ENCODE results near the gene CORO1C. TPM values are rescaled to one million over a fixed set of nuclear protein-coding genes. Genes with fewer than 3 reads are reported as not detected.

The CORO1C gene
- total and polyA plus RNA-seq, 9 of the 15 experiments (the other 6 are each of a cell fraction or from before 2014, with no cell fraction given): 55.2 to 280 (median 150) TPM

GRCh38 chr12:108691998-108692808 is 39.1 kb downstream of the CORO1C start (continued):
- TF ChIP-seq ARID3A (IDR thresholded peaks at IDR 0.05; ENCODE audit: borderline replicate concordance, low read depth, low read length) (no peak), MYC (IDR thresholded peaks at IDR 0.05; ENCODE audit: low read depth, low read length) (no peak), MYC (CRISPR knock-in tag; IDR thresholded peaks at IDR 0.05; ENCODE audit: borderline replicate concordance, low read depth) (no peak), MED1 (CRISPR knock-in tag; IDR thresholded peaks at IDR 0.05; ENCODE audit: borderline replicate concordance) (no peak), ZNF274 (IDR thresholded peaks at IDR 0.05; ENCODE audit: borderline replicate concordance, low read depth, low read length) (no peak), ZSCAN32 (CRISPR knock-in tag; IDR thresholded peaks at IDR 0.05) (no peak), ZNF174 (CRISPR knock-in tag; IDR thresholded peaks at IDR 0.05) (no peak), POLR2G (IDR thresholded peaks at IDR 0.05; ENCODE audit: low read depth, low read length) (no peak), MECOM (CRISPR knock-in tag; IDR thresholded peaks at IDR 0.05) (no peak), ETS2 (tag; IDR thresholded peaks at IDR 0.05; ENCODE audit: borderline replicate concordance, poor library complexity, severe bottlenecking) (no peak), NR0B1 (IDR thresholded peaks at IDR 0.05; ENCODE audit: partially characterized antibody) (no peak), FOXO4 (CRISPR knock-in tag; IDR thresholded peaks at IDR 0.05) (no peak), NKRF (IDR thresholded peaks at IDR 0.05; ENCODE audit: borderline replicate concordance) (no peak), ZBTB26 (CRISPR knock-in tag; IDR thresholded peaks at IDR 0.05) (no peak), ZNF512 (tag; IDR thresholded peaks at IDR 0.05) (no peak), CCNT2 (IDR thresholded peaks at IDR 0.05; ENCODE audit: borderline replicate concordance, extremely low read depth, insufficient read length, low read depth, low read length) (no peak)
